Trophoblast cell (in vitro differentiated cells and primary cell): ENCODE measurements around the gene IGF1.

Source experiments
- DNase-seq, 2 donors: peaks; one replicate each; pipeline ENCODE4 v3.0.0-alpha.2; 2016
- H2AFZ ChIP-seq: 2 replicates; pipeline ENCODE4 v1.6.1; 2013; ENCODE audit warnings: low read length, moderate library complexity, mild to moderate bottlenecking; ENCODE audit not compliant: insufficient read depth, poor library complexity
- H2AK5ac ChIP-seq: 2 replicates; pipeline ENCODE4 v1.6.1; 2013; ENCODE audit warnings: mild to moderate bottlenecking, low read length
- H2BK120ac ChIP-seq: 2 replicates; pipeline ENCODE4 v1.6.1; 2013; ENCODE audit warnings: low read length, mild to moderate bottlenecking, moderate library complexity; ENCODE audit not compliant: insufficient read depth, poor library complexity
- H2BK12ac ChIP-seq: 2 replicates; pipeline ENCODE4 v1.6.1; 2013; ENCODE audit warnings: mild to moderate bottlenecking, low read length, moderate library complexity
- H2BK5ac ChIP-seq: 2 replicates; pipeline ENCODE4 v1.6.1; 2013; ENCODE audit warnings: low read length, low read depth, moderate library complexity, mild to moderate bottlenecking; ENCODE audit not compliant: poor library complexity
- H3K14ac ChIP-seq: 2 replicates; pipeline ENCODE4 v1.6.1; 2013; ENCODE audit warnings: mild to moderate bottlenecking, low read length
- H3K18ac ChIP-seq: 2 replicates; pipeline ENCODE4 v1.6.1; 2013; ENCODE audit warnings: mild to moderate bottlenecking, low read length
- H3K23ac ChIP-seq: 2 replicates; pipeline ENCODE4 v1.6.1; 2013; ENCODE audit warnings: low read length
- H3K27ac ChIP-seq: 2 replicates; pipeline ENCODE4 v1.5.1; 2013; ENCODE audit warnings: low read depth, mild to moderate bottlenecking, inconsistent platforms, low read length, moderate library complexity
- H3K27me3 ChIP-seq: 2 replicates; pipeline ENCODE4 v1.6.1; 2013; ENCODE audit warnings: inconsistent platforms, mild to moderate bottlenecking, low read length, moderate library complexity; ENCODE audit not compliant: insufficient read depth
- H3K36me3 ChIP-seq, 2 experiments: 1 replicate in 1 of 2; 2 replicates in 1 of 2; pipeline ENCODE4 v1.6.1; 2013; ENCODE audit warnings: low read length in 2 of 2, mild to moderate bottlenecking in 2 of 2, moderate library complexity in 1 of 2; ENCODE audit not compliant: insufficient read depth in 2 of 2, control insufficient read depth in 1 of 2
- H3K4ac ChIP-seq: 2 replicates; pipeline ENCODE4 v1.6.1; 2013; ENCODE audit warnings: low read depth, mild to moderate bottlenecking, low read length, moderate library complexity
- H3K4me1 ChIP-seq, 2 experiments: 1 replicate in 1 of 2; 2 replicates in 1 of 2; pipeline ENCODE4 v1.6.1; 2013; ENCODE audit warnings: low read length in 2 of 2, mild to moderate bottlenecking in 2 of 2, moderate library complexity in 1 of 2; ENCODE audit not compliant: insufficient read depth in 2 of 2, control insufficient read depth in 1 of 2
- H3K4me2 ChIP-seq: 2 replicates; pipeline ENCODE4 v1.6.1; 2013; ENCODE audit warnings: inconsistent platforms, mild to moderate bottlenecking, low read length, moderate library complexity
- H3K4me3 ChIP-seq: 2 replicates; pipeline ENCODE4 v1.5.1; 2013; ENCODE audit warnings: mild to moderate bottlenecking, low read depth, low read length, inconsistent platforms
- H3K79me1 ChIP-seq: one replicate; pipeline ENCODE4 v1.6.1; 2013; ENCODE audit warnings: low read length
- H3K79me2 ChIP-seq: 2 replicates; pipeline ENCODE4 v1.6.1; 2013; ENCODE audit warnings: low read length, mild to moderate bottlenecking; ENCODE audit not compliant: control insufficient read depth, insufficient read depth, poor library complexity
- H3K9ac ChIP-seq: 2 replicates; pipeline ENCODE4 v1.6.1; 2013; ENCODE audit warnings: mild to moderate bottlenecking, low read length
- H3K9me3 ChIP-seq: 2 replicates; pipeline ENCODE4 v1.6.1; 2013; ENCODE audit warnings: low read depth, mild to moderate bottlenecking, control low read depth, inconsistent platforms, low read length; ENCODE audit not compliant: insufficient read depth
- H4K12ac ChIP-seq: 2 replicates; pipeline ENCODE4 v1.6.1; 2013; ENCODE audit warnings: low read depth, mild to moderate bottlenecking, low read length, moderate library complexity
- H4K8ac ChIP-seq: 2 replicates; pipeline ENCODE4 v1.6.1; 2013; ENCODE audit warnings: low read depth, mild to moderate bottlenecking, low read length, moderate library complexity
- H4K91ac ChIP-seq: one replicate; pipeline ENCODE4 v1.6.1; 2013; ENCODE audit warnings: low read depth, mild to moderate bottlenecking, low read length, moderate library complexity
- whole genome bisulfite sequencing: extraction: QIAGEN DNeasy Blood & Tissue Kit; methylation state at CpG from one replicate; pipeline ENCODE4 v1.1.7; 2013; ENCODE audit warnings: missing lambda C conversion rate; ENCODE audit not compliant: insufficient read length, insufficient coverage; ENCODE audit errors: extremely low coverage; 5-methylcytosine and 5-hydroxymethylcytosine counted together

IGF1 gene

DNA sequence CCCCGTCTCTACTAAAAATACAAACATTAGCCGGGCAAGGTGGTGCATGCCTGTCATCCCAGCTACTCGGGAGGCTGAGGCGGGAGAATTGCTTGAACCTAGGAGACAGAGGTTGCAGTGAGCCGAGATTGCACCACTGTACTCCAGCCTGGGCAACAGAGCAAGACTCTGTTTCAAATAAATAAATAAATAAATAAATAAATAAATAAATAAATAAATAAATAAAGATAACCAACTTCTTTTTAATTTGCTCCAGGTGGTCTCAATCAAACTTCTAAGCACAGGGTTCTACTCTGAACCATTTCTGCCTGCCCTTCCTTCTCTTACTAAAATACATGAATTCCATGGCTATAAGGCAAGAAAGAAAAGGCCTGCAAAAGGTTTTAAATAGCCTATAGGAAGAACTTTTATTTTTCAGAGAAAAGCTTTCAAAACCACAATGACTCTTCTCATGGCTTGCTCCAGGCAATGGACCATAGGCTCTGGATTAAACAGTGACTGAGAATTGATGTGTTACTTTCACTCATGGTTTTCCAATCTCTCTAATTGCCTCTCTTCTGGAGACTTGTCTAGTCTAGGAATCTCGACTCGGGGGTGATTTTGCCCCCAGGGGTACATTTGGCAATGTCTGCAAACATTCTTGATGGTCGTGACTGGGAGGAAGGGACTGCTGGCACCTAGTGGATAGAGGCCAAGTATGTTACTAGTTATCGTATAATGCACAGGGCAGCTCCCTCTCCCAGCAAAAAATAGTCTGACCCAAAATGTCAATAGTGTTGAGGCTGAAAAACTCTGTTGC lies 14.4 kb downstream of the IGF1 start:
- Histone ChIP-seq H3K27ac (no peak overlapping the region), H2BK120ac (peak overlapping the region; percentile 80), H3K79me1 (peaks cover 6% of the 10 kb centered on the region), H3K18ac (no peak overlapping the region), H3K79me2 (no peaks in the 10 kb centered on the region), H4K91ac (peak overlapping the region; percentile 78), H2BK12ac (no peak overlapping the region), H3K4me2 (no peak overlapping the region), H3K4me1 (peaks cover 0 to 9% of the 10 kb centered on the region in 2 experiments), H3K9ac (no peak overlapping the region), H3K14ac (no peak overlapping the region), H3K4me3 (no peak overlapping the region), H2AFZ (no peak overlapping the region), H3K27me3 (no peaks in the 10 kb centered on the region), H2AK5ac (no peak overlapping the region), H3K36me3 (no peaks in the 10 kb centered on the region), H4K8ac (peak overlapping the region; percentile 28), H4K12ac (no peak overlapping the region), H2BK5ac (no peak overlapping the region), H3K4ac (no peak overlapping the region), H3K9me3 (no peaks in the 10 kb centered on the region), H3K23ac (no peak overlapping the region)
- WGBS, result no CpG with 5 or more reads among the region's 9 CpGs
- DNase-seq, result peak in 1 of 2 donors; percentile 18

DNA sequence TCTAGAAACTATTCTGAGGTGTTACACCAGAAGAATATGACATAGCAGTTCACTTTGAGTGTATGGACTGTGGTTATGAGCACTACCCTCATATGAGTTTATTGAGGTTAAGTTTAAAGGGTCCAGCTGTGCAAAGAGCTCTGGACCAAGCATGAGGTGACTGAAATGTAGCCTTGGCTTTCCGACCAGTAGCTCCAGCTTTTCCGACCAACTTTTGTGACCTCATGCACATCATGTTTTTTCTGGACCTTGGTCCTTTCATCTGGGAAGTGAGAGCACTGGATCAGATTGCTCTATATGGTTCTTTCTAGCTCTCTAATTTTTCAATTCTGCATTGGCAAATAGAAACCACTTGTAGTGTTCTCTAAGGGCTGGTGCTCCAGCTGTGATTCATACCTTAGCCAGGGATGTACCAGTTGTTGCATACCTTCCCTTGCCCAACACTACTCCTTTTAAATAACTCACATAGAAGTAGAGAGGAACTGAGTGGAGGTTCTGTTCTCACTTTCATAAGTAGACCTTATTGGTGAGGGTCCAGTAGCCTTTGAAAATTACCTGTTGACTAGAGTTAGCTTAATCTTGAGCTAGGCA lies 16.6 kb downstream of the IGF1 start:
- no peak overlapping the region for H4K8ac ChIP-seq
- H3K9ac ChIP-seq, result no peak overlapping the region
- no peak overlapping the region for H3K18ac ChIP-seq
- H2BK120ac ChIP-seq, result no peak overlapping the region
- no peak for DNase-seq
- no peak overlapping the region for H3K4ac ChIP-seq
- peaks cover 0 to 9% of the 10 kb centered on the region in 2 experiments for H3K4me1 ChIP-seq
- H3K27ac ChIP-seq, result no peak overlapping the region
- no peaks in the 10 kb centered on the region for H3K9me3 ChIP-seq
- H3K36me3 ChIP-seq, result no peaks in the 10 kb centered on the region
- no peak overlapping the region for H3K23ac ChIP-seq
- H3K79me2 ChIP-seq, result no peaks in the 10 kb centered on the region
- H4K91ac ChIP-seq, result no peak overlapping the region
- H3K4me2 ChIP-seq, result no peak overlapping the region
- H4K12ac ChIP-seq, result no peak overlapping the region
- H2BK12ac ChIP-seq, result no peak overlapping the region
- H3K14ac ChIP-seq, result no peak overlapping the region
- H3K27me3 ChIP-seq, result no peaks in the 10 kb centered on the region
- no peak overlapping the region for H3K4me3 ChIP-seq
- no peak overlapping the region for H2AK5ac ChIP-seq
- H2BK5ac ChIP-seq, result no peak overlapping the region
- no peak overlapping the region for H2AFZ ChIP-seq
- peaks cover 6% of the 10 kb centered on the region for H3K79me1 ChIP-seq
- WGBS, result no CpG with 5 or more reads among the region's 2 CpGs

DNA sequence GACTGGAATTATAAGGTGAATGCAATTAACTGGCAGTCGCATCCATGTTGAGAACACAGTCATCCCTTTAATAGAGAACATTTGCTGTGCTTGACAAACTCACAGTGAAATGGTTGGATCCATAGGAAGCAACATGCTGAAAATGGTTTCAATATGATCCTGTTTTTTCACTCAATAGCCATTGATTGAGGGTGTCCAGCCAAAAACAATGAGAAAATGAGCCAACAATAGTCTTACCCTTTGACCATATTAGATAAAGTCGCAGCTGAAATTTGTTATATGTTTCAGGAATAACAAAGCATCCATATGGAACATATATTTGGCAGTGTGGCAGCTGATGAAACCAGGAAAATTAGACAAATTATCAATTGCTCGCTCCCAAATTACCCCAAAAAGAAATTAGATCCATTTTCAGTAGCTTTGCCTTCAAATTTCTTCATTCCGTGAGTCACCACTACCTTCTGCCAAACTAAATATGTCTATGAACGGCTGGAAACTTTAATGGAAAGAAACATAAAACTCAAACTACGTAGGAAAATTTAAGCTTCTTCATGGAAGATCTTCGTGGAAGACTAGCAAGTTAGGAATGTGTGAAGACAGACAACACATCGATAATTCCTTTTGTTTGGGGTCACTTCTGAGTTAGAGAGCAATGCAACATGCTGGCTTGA lies 17.4 kb downstream of the IGF1 start:
- no peaks in the 10 kb centered on the region for H3K9me3 ChIP-seq
- no peak overlapping the region for H3K9ac ChIP-seq
- H3K23ac ChIP-seq, result no peak overlapping the region
- H3K4me1 ChIP-seq, result peaks cover 0 to 7% of the 10 kb centered on the region in 2 experiments
- no peak overlapping the region for H3K4me2 ChIP-seq
- no peak overlapping the region for H4K12ac ChIP-seq
- H2BK120ac ChIP-seq, result no peak overlapping the region
- H3K79me1 ChIP-seq, result peaks cover 6% of the 10 kb centered on the region
- WGBS, result no CpG with 5 or more reads among the region's 8 CpGs
- no peak overlapping the region for H3K27ac ChIP-seq
- no peak overlapping the region for H2BK5ac ChIP-seq
- no peak overlapping the region for H2AFZ ChIP-seq
- H3K14ac ChIP-seq, result no peak overlapping the region
- H2BK12ac ChIP-seq, result no peak overlapping the region
- no peaks in the 10 kb centered on the region for H3K36me3 ChIP-seq
- no peaks in the 10 kb centered on the region for H3K27me3 ChIP-seq
- no peak overlapping the region for H2AK5ac ChIP-seq
- no peak overlapping the region for H4K91ac ChIP-seq
- H3K4ac ChIP-seq, result no peak overlapping the region
- no peak overlapping the region for H3K4me3 ChIP-seq
- no peaks in the 10 kb centered on the region for H3K79me2 ChIP-seq
- no peak overlapping the region for H4K8ac ChIP-seq
- H3K18ac ChIP-seq, result no peak overlapping the region
- DNase-seq, result no peak

DNA sequence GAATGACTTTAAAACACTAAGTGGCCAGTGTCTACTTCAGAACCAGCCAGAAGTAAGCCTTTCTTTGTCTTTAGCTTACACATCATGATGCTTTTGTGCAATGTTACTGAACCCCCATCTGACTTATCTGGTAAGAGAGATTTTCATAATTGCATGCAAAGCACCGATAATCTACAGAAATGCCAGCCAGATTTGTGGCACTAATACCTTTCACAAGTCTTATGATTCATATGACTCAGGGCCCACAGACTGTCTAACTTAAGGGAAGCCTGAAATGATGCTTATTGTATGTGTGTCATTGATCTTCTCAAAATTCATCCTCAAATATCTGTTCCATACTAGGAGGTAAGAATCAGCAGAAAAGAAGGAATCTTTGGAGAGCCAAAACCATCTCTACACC lies 18.0 kb downstream of the IGF1 start:
- H3K79me1 ChIP-seq, result peaks cover 6% of the 10 kb centered on the region
- no peak overlapping the region for H3K4me2 ChIP-seq
- H3K14ac ChIP-seq, result no peak overlapping the region
- H4K12ac ChIP-seq, result no peak overlapping the region
- no peak overlapping the region for H4K8ac ChIP-seq
- H3K36me3 ChIP-seq, result no peaks in the 10 kb centered on the region
- H3K18ac ChIP-seq, result no peak overlapping the region
- no peak for DNase-seq
- no peak overlapping the region for H3K4me3 ChIP-seq
- H2AFZ ChIP-seq, result no peak overlapping the region
- H2BK12ac ChIP-seq, result no peak overlapping the region
- no peak overlapping the region for H3K4ac ChIP-seq
- H2BK5ac ChIP-seq, result no peak overlapping the region
- H3K27ac ChIP-seq, result no peak overlapping the region
- H3K9ac ChIP-seq, result no peak overlapping the region
- WGBS, result no CpG with 5 or more reads among the region's 1 CpG
- no peaks in the 10 kb centered on the region for H3K9me3 ChIP-seq
- H3K79me2 ChIP-seq, result no peaks in the 10 kb centered on the region
- H3K4me1 ChIP-seq, result peaks cover 0 to 7% of the 10 kb centered on the region in 2 experiments
- H3K27me3 ChIP-seq, result no peaks in the 10 kb centered on the region
- no peak overlapping the region for H3K23ac ChIP-seq
- no peak overlapping the region for H2BK120ac ChIP-seq
- no peak overlapping the region for H2AK5ac ChIP-seq
- H4K91ac ChIP-seq, result no peak overlapping the region
